ENCODE data around the gene RBM15B.

Gene RBM15B

DNA sequence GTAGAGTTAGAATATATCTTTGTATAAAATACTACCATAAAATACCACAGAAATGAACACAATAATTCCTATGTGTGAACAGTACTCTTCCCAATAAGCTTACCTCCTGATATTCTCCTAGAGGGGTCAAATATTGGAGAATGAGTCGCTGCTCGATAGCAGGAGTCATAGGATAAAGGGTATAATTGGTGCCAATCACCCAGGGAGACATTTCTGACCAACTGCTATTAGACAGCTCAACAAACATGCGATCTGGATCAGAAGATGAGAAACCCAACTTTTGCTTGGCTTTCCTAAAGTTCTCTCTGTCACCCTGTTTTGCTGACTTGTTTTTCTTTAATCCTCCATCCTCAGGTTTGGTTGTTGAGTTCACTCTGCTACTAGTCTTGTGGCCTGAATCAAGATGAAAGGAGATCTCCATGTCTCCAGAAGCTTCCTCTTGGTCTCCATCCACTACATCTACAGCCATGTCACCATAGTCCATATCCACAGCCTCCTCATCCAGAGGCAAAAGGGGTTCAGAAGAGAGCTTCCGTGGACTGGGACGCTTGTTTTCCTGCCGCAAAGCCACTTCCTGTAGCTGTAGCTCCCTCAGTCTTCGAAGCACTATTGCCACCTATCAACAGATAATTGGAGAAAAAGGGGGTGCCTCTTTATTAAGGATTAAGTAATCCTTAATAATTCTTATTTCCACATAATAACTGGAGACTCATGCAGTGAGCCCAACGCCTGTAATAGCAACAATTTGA, 50.4 kb downstream of the RBM15B start:
- no peak for DNase-seq (ENCODE audit: low spot score)

- DNase-seq (ENCODE audit: low spot score), result no peak
Observed at GRCh38 chr3:51445544-51446280, 54.6 kb downstream of the RBM15B start.

All from SK-N-DZ (cell line).